Activated CD8-positive, alpha-beta memory T cell treated with anti-CD3 and anti-CD28 coated beads for 36 hours (primary cell): Measurements from ENCODE around the gene ATP8A2. TPM values are rescaled to one million over a fixed set of nuclear protein-coding genes. Genes with fewer than 3 reads are reported as not detected.

ENCODE experiments used
- CTCF ChIA-PET: fragments of 350-600 bp; sonication (Branson Sonifier 250); formaldehyde crosslinking; loops from one replicate; lab custom pipeline; 2021; ENCODE audit warnings: antibody characterized with exemption; lab: Charles Lee
- POLR2A ChIA-PET: fragments of 350-600 bp; sonication (Branson Sonifier 250); formaldehyde crosslinking; loops from one replicate; lab custom pipeline; 2021; ENCODE audit warnings: antibody characterized with exemption; lab: Charles Lee
- total RNA-seq, 2 experiments: library from RNA; stranded (reverse); gene quantifications; one replicate each; pipeline ENCODE4 v1.2.3, GENCODE V29; 2021

Gene ATP8A2
- total RNA-seq, 2 experiments from 2014 or later, result 0.75 to 0.97 TPM

- POLR2A ChIA-PET, result interaction anchor here (0.5 kb wide), 1 partner anchor 277 kb away, joined by 5 read pairs; no protein-coding TSS in a partner anchor
- CTCF ChIA-PET, result no interaction called here
Observed at GRCh38 chr13:25910243-25910642, 538.5 kb downstream of the ATP8A2 start.

- ChIA-PET CTCF (interaction anchor here (0.7 kb wide), 1 partner anchor 146 kb away, joined by 3 read pairs; no protein-coding TSS in a partner anchor), POLR2A (no interaction called here)
Observed at GRCh38 chr13:25910991-25911419, 539.2 kb downstream of the ATP8A2 start.

- POLR2A ChIA-PET, result no interaction called here
- CTCF ChIA-PET, result no interaction called here
Observed at GRCh38 chr13:25912961-25913360, 541.2 kb downstream of the ATP8A2 start.

- POLR2A ChIA-PET, result no interaction called here
- CTCF ChIA-PET, result no interaction called here
Observed at GRCh38 chr13:25915840-25916518, 544.2 kb downstream of the ATP8A2 start.

GRCh38 chr13:25920277-25920676, 548.5 kb downstream of the ATP8A2 start:
- ChIA-PET POLR2A (no interaction called here), CTCF (no interaction called here)

GRCh38 chr13:25920931-25921330, 549.2 kb downstream of the ATP8A2 start:
- POLR2A ChIA-PET, result no interaction called here
- CTCF ChIA-PET, result no interaction called here

GRCh38 chr13:25922376-25922775, 550.6 kb downstream of the ATP8A2 start:
- ChIA-PET CTCF (no interaction called here), POLR2A (no interaction called here)

- POLR2A ChIA-PET, result no interaction called here
- CTCF ChIA-PET, result no interaction called here
Observed at GRCh38 chr13:25923217-25924085, 551.7 kb downstream of the ATP8A2 start.

GRCh38 chr13:25927363-25927762, 555.6 kb downstream of the ATP8A2 start:
- ChIA-PET POLR2A (no interaction called here), CTCF (no interaction called here)

- ChIA-PET POLR2A (no interaction called here), CTCF (no interaction called here)
Observed at GRCh38 chr13:25927932-25928331, 556.2 kb downstream of the ATP8A2 start.

- ChIA-PET POLR2A (no interaction called here), CTCF (no interaction called here)
Observed at GRCh38 chr13:25928941-25929505, 557.2 kb downstream of the ATP8A2 start.

- ChIA-PET POLR2A (no interaction called here), CTCF (no interaction called here)
Observed at GRCh38 chr13:25929816-25930215, 558.0 kb downstream of the ATP8A2 start.

GRCh38 chr13:25930653-25931052, 558.9 kb downstream of the ATP8A2 start:
- CTCF ChIA-PET, result no interaction called here
- POLR2A ChIA-PET, result no interaction called here

- ChIA-PET CTCF (no interaction called here), POLR2A (no interaction called here)
Observed at GRCh38 chr13:25932365-25932764, 560.6 kb downstream of the ATP8A2 start.

- POLR2A ChIA-PET, result no interaction called here
- CTCF ChIA-PET, result no interaction called here
Observed at GRCh38 chr13:25933520-25933919, 561.7 kb downstream of the ATP8A2 start.

GRCh38 chr13:25934127-25934526, 562.4 kb downstream of the ATP8A2 start:
- POLR2A ChIA-PET, result no interaction called here

GRCh38 chr13:25939961-25940687, 568.4 kb downstream of the ATP8A2 start:
- CTCF ChIA-PET, result no interaction called here
- POLR2A ChIA-PET, result no interaction called here

More at GRCh38 chr13:25934127-25934526, 562.4 kb downstream of the ATP8A2 start:
- CTCF ChIA-PET, result no interaction called here

- CTCF ChIA-PET, result no interaction called here
- POLR2A ChIA-PET, result no interaction called here
Observed at GRCh38 chr13:25943081-25943480, 571.3 kb downstream of the ATP8A2 start.

- POLR2A ChIA-PET, result no interaction called here
- CTCF ChIA-PET, result no interaction called here
Observed at GRCh38 chr13:25943658-25944057, 571.9 kb downstream of the ATP8A2 start.

GRCh38 chr13:25945596-25945995, 573.8 kb downstream of the ATP8A2 start:
- CTCF ChIA-PET, result no interaction called here

More at GRCh38 chr13:25945596-25945995, 573.8 kb downstream of the ATP8A2 start:
- POLR2A ChIA-PET, result no interaction called here
